Measurements from ENCODE around the gene LRRC51.

The LRRC51 gene

DNA sequence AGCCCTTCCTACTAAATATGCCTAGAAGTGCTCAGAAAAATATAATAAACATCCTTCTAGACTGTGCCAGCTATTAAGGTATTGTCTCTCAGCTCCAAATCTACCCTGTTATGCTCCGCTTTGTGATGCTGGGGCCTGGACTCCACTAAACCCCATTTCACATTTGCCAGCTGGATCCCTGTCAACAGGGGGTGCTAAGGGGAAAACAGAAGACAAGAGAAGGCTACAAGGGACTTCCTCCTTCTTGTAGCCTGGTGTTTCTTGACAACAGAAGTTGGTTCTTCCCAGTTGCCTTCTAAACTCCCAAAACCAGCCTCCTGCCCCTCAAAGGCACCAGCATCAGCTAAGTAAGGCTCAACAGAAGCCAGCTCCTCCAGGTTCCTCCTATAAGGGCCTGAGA, 5.5 kb upstream of the LRRC51 start:
- TF ChIP-seq, protein P1, sequence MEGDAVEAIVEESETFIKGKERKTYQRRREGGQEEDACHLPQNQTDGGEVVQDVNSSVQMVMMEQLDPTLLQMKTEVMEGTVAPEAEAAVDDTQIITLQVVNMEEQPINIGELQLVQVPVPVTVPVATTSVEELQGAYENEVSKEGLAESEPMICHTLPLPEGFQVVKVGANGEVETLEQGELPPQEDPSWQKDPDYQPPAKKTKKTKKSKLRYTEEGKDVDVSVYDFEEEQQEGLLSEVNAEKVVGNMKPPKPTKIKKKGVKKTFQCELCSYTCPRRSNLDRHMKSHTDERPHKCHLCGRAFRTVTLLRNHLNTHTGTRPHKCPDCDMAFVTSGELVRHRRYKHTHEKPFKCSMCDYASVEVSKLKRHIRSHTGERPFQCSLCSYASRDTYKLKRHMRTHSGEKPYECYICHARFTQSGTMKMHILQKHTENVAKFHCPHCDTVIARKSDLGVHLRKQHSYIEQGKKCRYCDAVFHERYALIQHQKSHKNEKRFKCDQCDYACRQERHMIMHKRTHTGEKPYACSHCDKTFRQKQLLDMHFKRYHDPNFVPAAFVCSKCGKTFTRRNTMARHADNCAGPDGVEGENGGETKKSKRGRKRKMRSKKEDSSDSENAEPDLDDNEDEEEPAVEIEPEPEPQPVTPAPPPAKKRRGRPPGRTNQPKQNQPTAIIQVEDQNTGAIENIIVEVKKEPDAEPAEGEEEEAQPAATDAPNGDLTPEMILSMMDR (IDR thresholded peaks at IDR 0.05) = no peak

DNA sequence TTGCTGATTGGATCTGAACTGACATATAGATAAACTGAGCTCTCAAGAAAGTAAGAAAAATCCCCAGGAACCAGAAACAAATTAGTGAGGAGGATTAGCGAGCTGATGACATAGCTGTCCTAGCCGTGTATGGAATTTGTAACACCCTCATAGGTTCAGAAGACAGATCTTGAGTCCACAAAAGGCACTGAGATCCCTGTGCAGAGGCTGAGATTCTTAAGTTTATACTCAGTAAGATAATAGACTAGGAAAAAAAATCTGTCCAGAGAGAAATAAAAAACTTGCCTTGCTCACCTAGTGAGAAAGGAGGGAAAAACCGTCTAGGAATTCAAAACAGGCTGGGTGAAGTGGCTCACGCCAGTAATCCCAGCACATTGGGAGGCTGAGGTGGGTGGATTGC, 4.9 kb upstream of the LRRC51 start:
- TF ChIP-seq, protein P1 (IDR thresholded peaks at IDR 0.05) = no peak

DNA sequence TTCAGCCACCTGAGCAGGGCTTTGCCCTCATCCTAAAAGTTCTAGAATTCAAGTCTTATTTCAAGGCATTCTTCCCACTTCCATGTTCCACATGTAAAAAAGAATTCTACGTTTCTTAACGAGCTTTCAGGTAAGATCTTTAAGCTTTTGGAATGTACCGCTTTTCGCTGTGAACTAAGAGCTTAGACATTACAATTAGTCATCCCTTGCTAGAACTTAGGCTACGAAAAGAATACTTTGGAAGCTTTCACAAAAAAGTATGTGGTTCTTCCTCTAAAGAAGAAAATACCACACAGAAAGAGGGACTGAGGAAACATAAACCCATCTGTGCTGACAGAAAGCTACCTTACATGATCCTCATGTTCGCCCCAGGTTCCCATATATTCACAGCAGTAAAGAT, 2.2 kb upstream of the LRRC51 start:
- TF ChIP-seq, protein P1 (IDR thresholded peaks at IDR 0.05) = no peak

DNA sequence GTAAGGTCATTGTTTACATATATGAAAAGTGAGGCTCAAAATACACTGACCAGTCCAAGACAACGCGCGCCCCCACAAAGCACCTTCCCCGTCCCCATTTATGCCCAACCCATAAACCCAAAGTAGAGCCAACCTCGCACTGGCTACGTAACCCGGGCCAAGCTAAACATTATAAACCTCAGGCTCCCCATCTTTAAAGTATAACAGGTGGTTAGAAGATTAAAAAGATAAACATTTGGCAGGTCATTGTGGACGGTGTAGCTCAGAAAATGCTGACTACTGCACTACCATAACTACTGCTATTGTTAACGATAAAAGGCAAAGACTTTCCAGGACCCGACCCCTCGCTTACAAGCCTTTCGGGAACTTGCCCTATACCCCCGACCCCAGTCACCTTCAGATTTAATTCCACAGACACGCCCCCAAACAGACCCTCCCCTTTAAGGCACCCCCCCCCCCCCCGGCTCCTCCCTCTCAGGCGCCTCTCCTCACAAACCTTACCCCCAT, 778 bp upstream of the LRRC51 start:
- TF ChIP-seq, protein P1 (IDR thresholded peaks at IDR 0.05) = no peak

GRCh38 chr11:72081184-72081644, 564 bp downstream of the LRRC51 start:
- TF ChIP-seq, protein P1 (IDR thresholded peaks at IDR 0.05) = no peak

- TF ChIP-seq, protein P1 (IDR thresholded peaks at IDR 0.05) = no peak
Observed at GRCh38 chr11:72081821-72082453, 1.3 kb downstream of the LRRC51 start.

DNA sequence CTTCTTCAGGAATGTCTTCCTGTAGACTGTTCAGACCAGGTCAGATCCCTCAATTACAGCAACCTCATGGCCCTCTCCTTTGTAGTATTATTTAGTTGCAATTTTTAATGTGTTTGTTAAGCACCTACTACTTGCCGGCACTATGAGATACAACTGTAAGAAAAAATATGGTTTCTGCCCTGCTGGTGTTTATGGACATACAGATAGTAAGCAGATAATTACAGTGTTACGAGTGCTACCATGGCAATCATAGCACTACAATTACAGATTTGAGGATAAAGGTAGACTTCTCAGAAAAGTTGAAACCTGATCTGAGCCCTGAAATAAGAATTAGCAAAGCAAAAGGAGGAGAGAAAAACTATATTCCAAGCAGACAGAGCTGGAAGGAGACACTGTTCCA, 2.8 kb downstream of the LRRC51 start:
- TF ChIP-seq, protein P1 (IDR thresholded peaks at IDR 0.05) = no peak

DNA sequence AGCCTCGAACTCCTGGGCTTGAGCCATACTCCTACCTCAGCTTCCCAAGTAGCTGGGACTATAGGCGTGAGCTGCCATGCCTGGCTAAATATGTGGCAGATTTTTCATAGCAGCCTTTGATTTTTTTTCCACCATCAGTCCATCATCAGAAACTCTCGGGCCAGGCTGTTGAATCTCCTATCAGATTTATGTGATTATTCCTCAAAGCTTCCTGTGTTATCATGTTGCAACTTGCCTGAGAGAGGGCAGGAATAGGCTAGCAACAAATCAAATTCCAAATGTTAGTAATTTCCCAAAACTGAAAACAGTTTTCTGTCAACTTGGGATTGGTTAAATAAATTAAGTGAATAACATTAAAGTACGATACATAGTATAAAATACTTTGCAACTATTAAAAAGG, 3.4 kb downstream of the LRRC51 start:
- TF ChIP-seq, protein P1 (IDR thresholded peaks at IDR 0.05) = no peak
